Measurements from ENCODE around the gene ASCL4. TPM values are rescaled to one million over a fixed set of nuclear protein-coding genes. Genes with fewer than 3 reads are reported as not detected.

Gene ASCL4
- total and polyA plus RNA-seq, 2 of the 13 experiments (the other 11 are each of a cell fraction or from before 2014, with no cell fraction given) = not detected

GRCh38 chr12:107794451-107794850 is 19.9 kb downstream of the ASCL4 start:
- H3K79me2 ChIP-seq (ENCODE audit: insufficient read depth, low read length) = no peaks in the 10 kb centered on the region
- H3K27ac ChIP-seq (ENCODE audit: extremely low read length, insufficient read depth, low read length) = no peak overlapping the region
- H4K20me1 ChIP-seq (ENCODE audit: insufficient read depth, low read length) = no peaks in the 10 kb centered on the region
- in situ Hi-C loops (cut with HindIII; ENCODE audit: extremely low pct_ligation_motif_present, low pct_unique_long_range_greater_than_20kb) (no loop called here), intact Hi-C loops (cut with micrococcal nuclease; ENCODE audit: unreplicated experiment) (no loop called here)
- H3K9ac ChIP-seq (ENCODE audit: insufficient read depth, low read depth, low read length) = no peak overlapping the region
- CTCF ChIA-PET (ENCODE audit: low intra/inter-chr PET ratio, low total read pairs) = no interaction called here
- no peak overlapping the region for H3K4me2 ChIP-seq (ENCODE audit: low read depth, low read length)
- peaks cover 38% of the 10 kb centered on the region for H3K4me1 ChIP-seq (ENCODE audit: insufficient read depth, low read length)
- H3K4me3 ChIP-seq (replicated peaks in 1 of 3; ENCODE audit: insufficient read depth in 1 of 3, low read depth in 2 of 3, low read length in 3 of 3) = no peak overlapping the region
- no peak overlapping the region for H2AFZ ChIP-seq (ENCODE audit: low read length)
- H3K9me3 ChIP-seq (ENCODE audit: low read length) = 0 out of 2 replicates have a peak, but pooled peaks cover 6% of the 10 kb centered on the region
- POLR2A ChIA-PET = no interaction called here
- WGBS (ENCODE audit: low lambda C conversion rate) = 10% methylated on average over 3 of the region's 3 CpGs
- DNase-seq (ENCODE audit: low spot score) (peak; percentile 71), FAIRE-seq (no peak), ATAC-seq (no peak)
- H3K36me3 ChIP-seq (replicated peaks in 1 of 2; ENCODE audit: control insufficient read depth in 1 of 2, insufficient read depth in 2 of 2, low read length in 2 of 2) = no peaks in the 10 kb centered on the region
- no TSS peak for BruUV-seq (replicated peaks)
- H3K27me3 ChIP-seq (ENCODE audit: control insufficient read depth in 1 of 2, insufficient read depth in 2 of 2, low read length in 2 of 2) = no peaks in the 10 kb centered on the region
- TF ChIP-seq SAFB2 (CRISPR knock-in tag; IDR thresholded peaks at IDR 0.05; ENCODE audit: borderline replicate concordance, low read depth) = no peak
- no peak for TF ChIP-seq AFF4 (CRISPR knock-in tag; IDR thresholded peaks at IDR 0.05)
- TF ChIP-seq SMYD3 (CRISPR knock-in tag; IDR thresholded peaks at IDR 0.05) = no peak
- TF ChIP-seq ZBTB10 (CRISPR knock-in tag; IDR thresholded peaks at IDR 0.05; ENCODE audit: borderline replicate concordance) = no peak
- no peak for TF ChIP-seq XRCC5 (optimal IDR thresholded peaks at IDR 0.05; ENCODE audit: low read length)
- TF ChIP-seq BRD4 (CRISPR knock-in tag; IDR thresholded peaks at IDR 0.05) = no peak
- TF ChIP-seq RNF219 (CRISPR knock-in tag; IDR thresholded peaks at IDR 0.05) = no peak
- no peak for TF ChIP-seq ZNF382 (CRISPR knock-in tag; IDR thresholded peaks at IDR 0.05; ENCODE audit: borderline replicate concordance)
- TF ChIP-seq ZSCAN30 (CRISPR knock-in tag; IDR thresholded peaks at IDR 0.05) = no peak
- TF ChIP-seq FOXA1 (IDR thresholded peaks at IDR 0.05) = no peak
- 0 out of 2 replicates have a peak, but pooled peaks have one; percentile 26 for TF ChIP-seq FOXA1 (CRISPR knock-in tag; IDR thresholded peaks at IDR 0.05)
- no peak for TF ChIP-seq TIGD3 (CRISPR knock-in tag; IDR thresholded peaks at IDR 0.05; ENCODE audit: borderline replicate concordance)
- TF ChIP-seq BHLHE40 (IDR thresholded peaks at IDR 0.05; ENCODE audit: low read length) = no peak
- peak; percentile 81 for TF ChIP-seq ZBTB21 (CRISPR knock-in tag; IDR thresholded peaks at IDR 0.05)
- peak; percentile 76 for TF ChIP-seq ATF3 (CRISPR knock-in tag; IDR thresholded peaks at IDR 0.05)
